IPS-NIHi7 (cell line): Measurements from ENCODE around the gene PDZD7.

ENCODE experiments used
- DNase-seq: peaks from one replicate; pipeline ENCODE4 v3.0.0; 2012; ENCODE audit warnings: mixed read lengths; ENCODE audit errors: extremely low spot score

The PDZD7 gene

GRCh38 chr10:101018600-101019439 lies 12.1 kb downstream of the PDZD7 start:
- DNase-seq = peak; percentile 92

DNA sequence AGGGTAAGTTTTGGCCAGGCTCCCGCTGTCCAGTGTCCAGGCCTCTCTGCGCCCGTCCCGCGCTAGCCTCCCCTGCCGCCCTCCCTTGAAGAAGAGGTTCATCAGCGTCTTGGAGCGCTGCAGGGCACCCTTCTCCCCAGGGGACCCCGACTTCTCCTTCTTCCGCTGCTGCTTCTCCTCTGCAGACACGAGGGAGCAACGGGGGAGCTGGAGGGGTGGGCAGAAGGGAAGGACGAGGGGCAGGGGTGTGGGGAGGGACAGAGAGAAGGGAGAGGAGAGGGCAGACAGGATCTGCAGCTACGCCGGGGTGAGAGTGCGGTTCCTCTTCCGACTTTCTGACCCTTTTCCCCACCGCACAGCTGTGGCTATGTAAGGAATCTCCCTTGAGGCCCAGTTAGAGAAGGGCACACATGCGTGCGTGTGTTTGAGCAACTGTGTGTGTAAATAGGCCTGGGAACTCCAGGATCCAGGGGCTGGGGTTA lies 12.8 kb downstream of the PDZD7 start:
- peak; percentile 34 for DNase-seq

DNA sequence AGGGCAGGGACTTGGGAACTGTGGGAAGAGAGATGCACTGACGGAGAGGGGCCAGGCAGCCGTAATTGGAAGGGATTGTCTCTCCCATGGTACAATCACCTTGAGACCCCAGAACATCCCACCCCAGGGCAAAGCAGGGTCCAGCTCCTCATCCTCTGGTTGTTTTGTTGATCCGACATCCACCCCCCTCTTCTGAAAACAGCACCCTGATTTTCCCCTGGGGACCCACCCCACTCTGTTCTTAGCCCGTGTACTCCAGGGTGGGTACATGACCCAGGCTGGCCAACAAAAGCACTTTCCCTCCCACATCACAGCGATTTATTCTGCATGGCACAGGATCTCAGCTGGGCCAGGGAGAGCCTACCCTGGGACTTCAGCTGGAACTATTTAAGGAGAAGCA lies 14.1 kb downstream of the PDZD7 start:
- no peak for DNase-seq

DNA sequence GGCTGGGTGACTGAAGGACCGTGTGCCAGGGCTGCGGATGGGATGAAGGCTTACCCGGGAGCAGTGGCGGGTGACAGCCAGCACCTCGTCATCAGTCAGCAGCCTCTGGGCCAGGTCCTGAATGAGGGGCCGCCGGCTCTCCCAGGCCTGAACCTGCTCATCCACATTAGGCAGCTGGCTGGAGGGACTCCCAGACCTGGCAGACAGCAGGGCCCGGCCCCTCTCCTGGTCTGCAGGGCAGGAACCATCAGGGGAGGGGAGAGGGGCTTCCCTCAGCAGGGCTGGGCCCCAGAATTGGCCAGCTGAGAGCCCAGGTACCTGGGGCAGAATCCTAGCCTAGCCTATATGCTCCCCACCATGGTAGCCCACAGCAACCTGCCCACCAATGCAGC lies 15.4 kb downstream of the PDZD7 start:
- DNase-seq = no peak

DNA sequence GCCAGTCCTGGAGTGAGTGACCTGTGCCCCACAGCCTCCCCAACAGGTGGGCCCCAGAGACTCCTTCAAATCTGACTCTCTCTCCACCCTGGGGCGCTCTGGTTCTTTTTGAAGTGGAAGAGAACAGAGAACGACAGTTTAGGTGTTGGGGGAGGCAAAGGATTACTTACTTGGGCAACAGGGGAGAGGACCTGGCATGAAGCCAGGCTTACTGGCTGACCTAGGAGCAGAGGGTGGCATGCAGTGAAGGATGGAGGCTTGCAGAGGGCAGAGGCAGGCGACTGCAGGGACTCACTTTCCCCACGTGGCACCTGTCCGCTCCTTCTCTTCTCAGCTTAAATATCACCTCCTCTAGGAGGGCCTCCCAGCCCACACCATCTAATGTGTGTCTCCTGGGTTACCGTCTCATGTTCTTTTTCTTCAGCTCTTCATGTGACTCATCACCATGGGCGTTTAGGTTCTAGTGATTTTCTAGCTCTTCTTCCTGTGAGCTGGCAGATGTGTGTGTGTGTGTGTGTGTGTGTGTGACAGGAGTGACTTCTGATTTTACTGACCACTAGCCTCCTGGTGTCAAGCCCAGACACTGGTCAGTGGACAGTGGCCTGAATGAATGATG lies 15.9 kb downstream of the PDZD7 start:
- DNase-seq = no peak

DNA sequence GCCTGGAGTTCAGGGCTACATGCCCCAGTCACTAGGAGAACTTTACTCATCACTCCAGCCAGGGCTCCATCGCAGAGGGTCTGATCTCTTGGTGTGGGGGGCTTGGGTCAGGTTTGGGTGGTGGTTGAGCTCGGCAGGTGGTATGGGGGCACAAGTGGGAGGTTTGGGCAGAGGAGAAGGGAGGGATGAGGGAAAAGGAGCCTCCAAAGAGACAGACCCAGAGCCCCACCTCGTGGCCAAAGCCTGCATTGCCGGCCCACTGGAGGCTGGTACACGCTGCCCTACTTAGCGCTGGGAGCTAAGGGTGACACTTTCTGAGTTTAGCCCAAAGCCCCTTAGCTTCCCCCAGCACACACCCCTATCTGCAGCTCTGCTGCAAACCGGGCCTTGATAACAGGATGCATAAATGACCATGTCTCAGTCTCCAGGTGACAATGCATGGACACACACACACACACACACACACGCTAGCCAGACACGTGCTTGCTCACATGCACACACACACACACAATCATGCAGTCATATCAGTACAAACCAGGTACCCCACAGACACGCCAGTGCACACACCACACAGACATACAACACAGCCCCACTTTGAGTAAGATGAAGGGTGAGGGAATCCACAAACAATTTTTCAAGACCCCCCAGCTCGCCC lies 16.6 kb downstream of the PDZD7 start:
- peak; percentile 78 for DNase-seq

DNA sequence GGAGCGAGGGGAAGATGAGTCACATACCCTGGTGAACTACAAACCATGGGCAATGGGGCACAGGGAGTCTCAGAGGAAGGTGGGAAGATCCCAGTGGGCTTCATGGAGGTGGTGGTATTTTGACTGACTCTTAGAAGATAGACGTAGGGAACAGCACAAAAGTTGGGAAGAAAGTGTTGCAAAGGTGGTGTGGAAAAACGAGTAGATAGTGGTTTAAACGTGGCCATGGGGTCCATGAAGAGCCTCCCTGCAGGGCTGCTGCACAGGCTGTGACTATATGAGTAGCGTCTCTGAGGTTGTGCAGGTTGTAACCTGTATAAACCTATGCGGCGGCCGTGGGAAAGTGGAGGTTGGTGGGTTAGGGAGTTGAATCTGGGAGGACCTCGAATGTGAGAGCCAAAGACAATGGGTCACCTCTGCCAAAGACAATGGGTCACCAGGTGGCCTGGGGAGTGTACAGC lies 17.5 kb downstream of the PDZD7 start:
- no peak for DNase-seq

DNA sequence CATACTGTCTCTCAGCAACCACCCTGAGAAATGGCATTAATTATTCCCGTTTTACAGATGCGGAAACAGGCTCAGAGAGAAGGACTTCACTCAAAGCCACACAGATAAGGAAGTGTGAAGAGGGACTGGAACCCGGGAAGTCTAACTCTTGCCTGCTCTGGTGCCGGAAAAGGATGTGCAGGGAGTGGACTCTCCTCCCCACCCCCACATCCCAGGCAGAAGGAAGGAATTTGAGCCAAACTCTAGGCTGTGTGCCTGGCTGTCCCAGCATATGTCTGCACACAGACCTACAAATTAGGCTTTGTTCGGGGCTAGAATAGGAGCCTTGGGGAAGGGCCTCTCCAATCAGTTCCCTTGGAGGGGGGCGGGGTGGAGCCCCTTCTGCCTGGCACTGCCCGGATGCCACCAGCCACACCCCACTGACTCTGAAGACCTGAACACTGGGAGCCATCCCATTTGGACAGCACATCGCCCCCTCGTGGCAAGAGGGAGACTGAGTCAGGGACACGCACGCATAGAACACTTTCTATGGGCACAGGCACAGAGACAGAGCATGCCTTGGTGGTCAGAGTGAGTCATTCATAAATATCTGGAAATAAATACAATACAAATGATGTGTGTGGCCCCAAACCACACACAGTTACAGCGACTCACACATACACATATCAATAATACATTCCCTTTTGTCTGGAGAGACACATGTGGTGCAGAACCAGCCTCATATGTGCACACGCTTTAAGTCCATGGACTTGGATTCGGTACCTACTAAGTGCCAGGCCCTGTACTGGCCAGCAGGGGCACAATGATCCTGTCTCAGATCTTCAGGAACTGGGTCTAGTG lies 18.2 kb downstream of the PDZD7 start:
- peak; percentile 76 for DNase-seq

- peak; percentile 64 for DNase-seq
Measured at GRCh38 chr10:101011517-101012423, 19.2 kb downstream of the PDZD7 start.

GRCh38 chr10:101010329-101010728 lies 20.6 kb downstream of the PDZD7 start:
- DNase-seq = no peak

- DNase-seq = no peak
Measured at GRCh38 chr10:101008823-101009423, 22.0 kb downstream of the PDZD7 start.

DNA sequence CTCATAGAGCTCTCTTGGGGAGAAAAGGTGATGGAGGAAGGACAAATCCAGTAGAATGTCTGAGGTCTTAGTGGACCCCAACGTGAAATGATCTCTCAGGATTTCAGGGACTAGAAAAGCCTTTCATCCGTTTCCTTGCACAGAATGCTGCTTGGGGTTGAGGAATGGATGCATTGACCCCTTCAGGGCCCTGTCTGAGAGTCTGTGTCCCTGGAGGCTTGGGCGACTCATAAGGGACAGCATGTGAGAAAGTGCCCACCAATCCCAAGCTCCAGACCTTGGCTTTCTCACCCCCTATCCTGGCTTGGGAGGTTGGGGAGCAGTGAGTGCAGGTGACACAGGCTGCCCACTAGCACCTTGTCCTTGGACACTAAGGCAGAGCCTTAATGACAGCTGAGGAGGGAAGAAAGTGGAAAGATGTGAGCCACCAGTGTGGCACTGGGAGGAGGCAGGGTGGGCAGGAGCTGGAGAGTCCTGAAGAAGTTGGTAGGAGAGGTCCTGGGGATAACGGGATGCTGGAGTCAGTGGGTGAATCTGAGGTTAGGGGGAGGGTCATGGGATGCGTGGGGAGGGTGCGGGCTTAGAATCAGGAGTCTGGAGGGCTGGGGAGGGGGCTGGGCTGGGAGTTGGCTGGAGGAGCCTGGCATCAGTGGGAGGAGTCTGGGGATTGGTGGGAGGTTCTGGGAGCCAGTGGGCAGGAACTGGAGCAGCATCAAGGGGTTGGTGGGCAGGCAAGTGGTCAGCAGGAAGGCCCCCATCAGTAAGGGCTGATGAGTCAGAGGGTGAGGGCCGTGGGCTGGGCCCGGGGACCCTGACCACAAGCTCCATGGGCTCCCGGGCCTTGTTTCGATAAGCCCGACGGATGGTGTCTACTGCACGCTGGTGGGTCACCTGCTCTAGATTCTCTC lies 22.8 kb downstream of the PDZD7 start:
- DNase-seq = no peak

GRCh38 chr10:101007099-101007711 lies 23.7 kb downstream of the PDZD7 start:
- no peak for DNase-seq

GRCh38 chr10:101006593-101007098 lies 24.3 kb downstream of the PDZD7 start:
- no peak for DNase-seq

DNA sequence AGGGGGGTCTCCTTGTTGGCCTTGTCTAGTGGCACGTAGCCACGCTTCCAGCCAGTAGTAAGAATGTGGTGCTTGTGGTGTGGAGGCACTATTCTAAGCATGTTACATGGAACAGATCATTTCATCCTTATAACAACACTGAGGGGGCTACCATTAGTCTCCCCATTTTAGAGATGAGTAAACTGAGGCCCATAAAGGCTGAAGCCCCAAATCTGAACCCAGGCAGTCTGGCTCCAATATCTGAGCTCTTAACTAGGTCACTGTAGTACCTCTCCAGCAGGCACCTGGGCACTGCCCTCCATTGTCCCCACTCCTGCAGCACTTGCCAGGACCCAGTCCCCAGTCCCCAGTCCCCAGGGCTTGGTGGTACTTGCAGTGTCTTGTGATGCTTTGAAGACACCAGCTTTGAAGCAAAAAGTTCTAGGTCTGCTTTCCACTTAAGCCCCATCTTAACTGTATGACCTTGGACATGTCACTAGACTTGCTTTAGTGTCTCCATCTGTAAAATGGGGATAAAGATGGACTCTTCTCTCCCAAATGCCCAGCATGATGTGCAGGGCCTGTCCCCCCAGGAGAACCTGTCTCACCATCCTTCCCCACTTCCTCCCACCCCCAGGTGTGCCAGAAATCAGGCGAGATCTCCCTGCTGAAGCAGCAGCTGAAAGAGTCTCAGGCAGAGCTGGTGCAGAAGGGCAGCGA lies 24.9 kb downstream of the PDZD7 start:
- DNase-seq = no peak

GRCh38 chr10:101005361-101005760 lies 25.6 kb downstream of the PDZD7 start:
- no peak for DNase-seq

- no peak for DNase-seq
Measured at GRCh38 chr10:101003639-101004206, 27.2 kb downstream of the PDZD7 start.
